Activated CD8-positive, alpha-beta memory T cell treated with anti-CD3 and anti-CD28 coated beads for 36 hours (primary cell): ENCODE data around the gene SLC25A21. TPM values are rescaled to one million over a fixed set of nuclear protein-coding genes. Genes with fewer than 3 reads are reported as not detected.
"Not testable (repeated sequence)": the region's sequence is repeated elsewhere in the genome, so short reads cannot be mapped to it uniquely, and the experiment has no call there.

Source experiments
- CTCF ChIA-PET: fragments of 350-600 bp; sonication (Branson Sonifier 250); formaldehyde crosslinking; loops from one replicate; lab custom pipeline; 2021; ENCODE audit warnings: antibody characterized with exemption; lab: Charles Lee
- POLR2A ChIA-PET: fragments of 350-600 bp; sonication (Branson Sonifier 250); formaldehyde crosslinking; loops from one replicate; lab custom pipeline; 2021; ENCODE audit warnings: antibody characterized with exemption; lab: Charles Lee
- total RNA-seq, 2 experiments: library from RNA; stranded (reverse); gene quantifications; one replicate each; pipeline ENCODE4 v1.2.3, GENCODE V29; 2021

Gene SLC25A21
- total RNA-seq, 2 experiments from 2014 or later, result not detected

DNA sequence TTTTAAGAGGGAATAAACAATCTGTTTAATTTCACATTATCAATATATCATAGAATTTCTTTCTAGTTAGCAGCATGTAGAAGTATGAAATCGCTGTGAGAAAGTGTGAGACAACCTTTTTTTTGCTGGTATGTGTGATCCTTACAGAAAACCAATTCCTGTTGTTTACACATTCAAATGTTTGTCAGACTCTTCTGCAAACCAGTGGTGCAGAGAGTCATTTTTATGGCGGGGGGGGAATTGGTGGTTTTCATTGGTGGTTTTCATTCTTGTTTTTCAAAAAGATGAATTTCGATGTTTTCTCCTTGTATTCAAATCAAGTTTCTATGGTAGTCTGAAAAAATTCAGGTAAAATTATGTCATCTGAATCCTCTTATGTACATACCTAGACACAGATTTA is 57.8 kb downstream of the SLC25A21 start:
- CTCF ChIA-PET, result no interaction called here
- POLR2A ChIA-PET, result no interaction called here

DNA sequence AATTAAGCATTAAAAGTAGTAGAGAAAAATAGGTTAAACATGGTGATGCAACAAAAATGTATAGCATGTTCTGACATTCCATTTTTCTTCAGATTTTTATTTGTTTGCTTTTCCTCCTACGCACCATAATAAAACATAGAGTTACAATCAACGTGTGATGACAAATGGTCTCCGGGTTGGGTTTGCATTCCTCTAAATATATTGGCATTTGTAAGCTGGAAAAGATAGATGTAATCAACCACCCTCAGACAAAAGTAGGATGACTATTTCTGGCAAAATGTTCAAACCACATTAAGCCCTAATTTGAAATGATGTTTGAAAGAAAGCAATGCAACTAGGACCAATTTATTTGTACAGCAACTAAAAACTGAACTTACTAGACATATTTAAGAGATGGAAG is 58.4 kb downstream of the SLC25A21 start:
- POLR2A ChIA-PET, result no interaction called here
- CTCF ChIA-PET, result no interaction called here

DNA sequence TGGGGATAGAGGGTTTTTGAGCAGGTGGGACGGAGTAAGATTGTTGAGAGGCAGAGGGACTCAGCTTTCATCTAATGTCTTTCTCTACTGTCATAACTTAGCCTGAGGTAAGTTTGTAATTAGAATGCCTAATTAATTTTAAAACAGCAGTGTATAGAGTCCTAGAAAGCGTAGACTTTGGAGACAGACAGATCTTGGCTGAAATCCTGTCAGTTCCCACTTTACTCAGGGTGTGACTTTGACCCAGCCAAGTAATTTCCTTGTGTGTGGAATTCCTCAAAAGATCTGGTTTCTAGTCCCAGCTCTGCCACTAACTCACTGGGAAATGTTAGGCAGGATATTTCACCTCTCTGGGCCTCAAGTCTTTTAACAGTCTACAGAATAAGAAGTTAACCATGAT is 74.3 kb downstream of the SLC25A21 start:
- POLR2A ChIA-PET, result no interaction called here
- CTCF ChIA-PET, result no interaction called here

DNA sequence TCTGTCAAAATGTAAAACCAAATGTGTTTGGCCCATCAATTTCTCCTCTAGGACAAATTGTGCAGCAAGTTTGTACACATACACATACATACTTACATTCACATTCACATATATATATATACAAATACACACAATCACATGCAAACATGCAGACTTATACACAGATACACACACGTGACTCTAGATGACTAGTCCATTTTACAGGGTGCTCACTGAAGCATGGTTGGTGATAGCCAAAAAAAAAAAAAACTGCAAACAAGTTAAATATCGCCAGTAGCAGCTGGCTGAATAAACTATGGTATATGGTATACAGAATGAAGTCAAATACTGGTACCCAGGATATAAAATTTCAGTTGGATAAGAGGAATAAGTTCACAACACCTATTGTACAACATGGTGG is 77.9 kb downstream of the SLC25A21 start:
- CTCF ChIA-PET, result no interaction called here
- POLR2A ChIA-PET, result no interaction called here

DNA sequence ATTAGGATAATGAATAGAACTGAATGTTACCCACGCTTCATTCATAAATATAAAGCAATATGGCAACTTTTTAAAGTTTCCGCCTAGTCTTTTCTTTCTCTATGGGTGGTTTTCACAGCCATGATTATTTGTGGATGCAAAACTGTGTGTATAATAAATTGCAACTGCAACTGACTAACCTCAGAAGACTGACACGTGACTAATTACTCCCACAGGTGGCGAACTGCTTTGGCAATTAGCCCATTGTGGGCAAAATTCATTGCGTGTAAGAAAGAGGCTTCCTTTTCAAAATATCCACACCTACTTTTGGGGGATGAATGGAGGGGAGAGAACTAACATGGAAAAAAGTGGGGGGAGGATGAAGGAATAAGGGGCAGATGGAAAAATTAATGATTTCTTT is 79.0 kb downstream of the SLC25A21 start:
- CTCF ChIA-PET, result no interaction called here
- POLR2A ChIA-PET, result no interaction called here

DNA sequence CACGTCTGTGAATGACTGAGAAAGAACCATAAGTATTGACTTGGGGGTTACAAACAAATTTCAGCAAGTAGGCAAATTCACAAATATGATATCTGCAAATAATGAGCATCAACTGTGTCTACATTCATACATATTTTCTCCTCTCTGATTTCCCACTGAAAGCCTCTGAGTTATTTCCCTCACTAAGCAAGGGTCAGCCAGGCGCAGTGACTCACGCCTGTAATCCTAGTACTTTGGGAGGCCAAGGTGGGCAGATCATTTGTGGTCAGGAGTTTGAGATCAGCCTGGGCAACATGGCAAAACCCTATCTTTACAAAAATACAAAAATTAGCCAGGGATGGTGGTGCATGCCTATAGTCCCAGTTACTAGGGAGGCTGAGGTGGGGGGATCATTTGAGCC is 80.8 kb downstream of the SLC25A21 start:
- ChIA-PET POLR2A (no interaction called here), CTCF (no interaction called here)

DNA sequence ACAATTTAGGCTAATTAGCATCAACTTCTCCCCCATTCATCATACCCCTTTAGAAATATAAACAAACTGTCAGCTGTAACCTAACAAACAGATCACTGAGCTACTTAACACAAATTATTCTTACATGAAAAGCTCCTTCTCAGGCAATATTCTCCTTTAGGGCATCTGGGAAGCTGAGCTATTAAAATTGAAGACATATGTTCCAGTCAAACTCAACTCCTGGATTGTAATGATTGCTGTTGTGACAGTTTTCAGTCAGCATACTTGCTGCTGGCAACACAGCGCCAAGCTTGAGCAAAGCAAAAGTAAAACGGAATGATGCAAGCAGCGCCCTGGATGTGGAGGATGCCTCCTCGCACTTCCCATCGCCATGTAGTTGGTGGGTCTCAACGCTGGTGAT is 82.4 kb downstream of the SLC25A21 start:
- ChIA-PET POLR2A (no interaction called here), CTCF (no interaction called here)

DNA sequence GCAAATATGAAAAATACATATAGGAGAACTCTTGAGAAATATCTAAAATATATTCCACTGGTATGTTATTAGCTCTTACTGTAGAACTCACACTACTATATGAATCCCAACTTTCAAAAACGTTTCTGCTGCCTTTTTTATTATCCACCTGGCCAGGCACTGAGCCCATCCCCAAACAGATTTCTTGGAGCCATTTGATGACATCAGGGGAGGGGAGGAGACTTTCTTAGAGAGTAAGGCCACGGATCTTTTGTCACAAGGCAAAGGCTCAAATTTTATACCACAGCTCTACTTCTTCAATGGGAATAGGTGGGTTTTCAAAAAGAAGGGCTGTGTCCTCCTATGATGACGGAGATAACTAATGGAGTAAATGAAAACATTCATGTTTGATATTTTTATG is 83.0 kb downstream of the SLC25A21 start:
- POLR2A ChIA-PET, result no interaction called here
- CTCF ChIA-PET, result no interaction called here

DNA sequence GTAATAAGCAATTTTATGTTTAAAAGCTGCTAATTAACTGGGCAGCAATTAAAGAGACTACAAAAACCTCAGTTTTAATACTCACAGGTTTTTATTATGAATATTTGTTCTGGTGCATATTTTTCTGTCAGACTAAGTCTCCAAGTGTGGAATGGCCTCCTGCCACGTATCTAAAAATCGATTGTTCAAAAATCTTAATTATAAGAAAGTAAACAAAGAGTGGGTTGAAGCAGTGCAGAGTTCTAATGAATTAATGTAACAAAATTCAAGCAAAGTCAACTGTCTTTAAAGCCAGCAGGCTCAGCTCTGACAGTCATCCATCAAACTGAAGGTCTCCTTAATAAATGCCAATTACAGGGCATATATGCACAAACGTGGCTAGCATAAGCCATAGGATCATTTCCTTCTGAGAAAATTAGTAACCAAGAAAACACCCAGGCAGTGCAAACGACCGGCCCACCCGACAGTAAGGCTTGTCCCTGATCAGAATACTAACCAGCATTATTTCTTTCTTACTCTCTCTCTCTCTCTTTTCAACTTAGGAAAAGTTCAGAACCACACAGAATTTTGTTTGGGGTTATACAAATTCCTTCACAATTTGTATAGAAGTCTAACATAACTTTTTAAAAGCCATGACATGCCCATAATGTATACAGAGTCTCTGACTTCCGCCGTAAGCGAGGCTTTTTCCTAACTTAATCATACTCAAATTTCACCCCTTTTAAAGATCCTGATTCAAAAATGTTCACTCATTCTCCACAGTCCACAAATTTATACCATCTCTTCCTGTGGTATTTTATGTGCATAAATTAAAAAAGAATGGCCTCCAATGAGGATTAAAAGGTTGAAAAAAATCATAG is 83.8 kb downstream of the SLC25A21 start:
- ChIA-PET CTCF (no interaction called here), POLR2A (no interaction called here)

DNA sequence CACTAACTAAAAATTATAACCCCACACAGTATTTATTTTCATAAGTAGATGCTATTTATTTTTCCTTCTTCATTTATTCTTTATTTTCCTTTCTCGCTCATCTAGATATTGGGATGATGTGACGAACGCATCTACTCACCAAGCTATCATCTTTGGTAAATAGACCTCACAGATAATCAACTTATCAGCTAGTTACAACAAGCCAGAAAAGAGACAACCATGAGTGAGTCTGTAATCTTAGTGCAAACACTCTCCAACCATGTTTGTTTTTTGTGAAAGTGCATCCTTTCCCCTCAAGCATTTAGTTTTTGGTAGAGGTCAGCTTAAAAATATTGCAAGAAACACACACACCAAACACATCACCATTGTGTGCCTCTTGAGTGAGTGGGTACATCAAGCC is 84.9 kb downstream of the SLC25A21 start:
- CTCF ChIA-PET, result no interaction called here
- POLR2A ChIA-PET, result no interaction called here

DNA sequence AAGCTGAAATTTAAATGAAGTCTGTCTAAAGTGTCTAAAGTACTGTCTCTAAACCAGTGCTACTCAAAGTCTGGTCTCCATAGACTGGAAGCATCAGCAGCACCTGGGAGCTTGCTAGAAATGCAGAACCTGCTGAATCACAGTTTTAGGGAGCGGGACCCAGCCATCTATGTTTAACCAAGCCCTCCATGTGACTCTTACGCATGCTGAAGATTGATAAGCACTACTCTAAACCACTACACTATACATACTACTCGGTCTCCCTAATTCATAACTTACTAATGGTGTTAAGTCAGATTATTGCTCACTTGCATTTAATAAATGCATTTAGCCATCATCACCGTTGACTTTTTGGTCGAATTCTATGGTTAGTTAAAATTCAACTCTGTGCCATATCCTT is 88.8 kb downstream of the SLC25A21 start:
- ChIA-PET POLR2A (no interaction called here), CTCF (no interaction called here)

DNA sequence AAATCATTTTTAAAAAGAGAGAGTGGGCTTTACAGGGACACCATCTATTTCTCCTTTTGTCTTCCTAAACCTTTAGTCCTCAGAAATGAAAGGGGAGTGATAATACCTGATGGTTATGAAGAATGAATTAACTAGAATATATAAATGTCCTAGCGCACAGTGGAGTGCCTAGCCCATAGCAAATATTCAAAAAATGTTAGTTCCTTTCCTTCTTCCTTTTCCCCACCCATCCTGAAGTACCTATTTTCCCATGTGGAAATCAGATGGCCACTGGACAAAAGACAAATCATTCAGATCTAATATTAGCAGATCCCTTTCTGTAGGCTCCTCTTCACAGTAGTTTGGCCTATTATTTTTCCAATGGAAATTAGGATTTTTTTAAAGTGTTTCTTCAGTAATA is 90.0 kb downstream of the SLC25A21 start:
- POLR2A ChIA-PET, result no interaction called here
- CTCF ChIA-PET, result no interaction called here

DNA sequence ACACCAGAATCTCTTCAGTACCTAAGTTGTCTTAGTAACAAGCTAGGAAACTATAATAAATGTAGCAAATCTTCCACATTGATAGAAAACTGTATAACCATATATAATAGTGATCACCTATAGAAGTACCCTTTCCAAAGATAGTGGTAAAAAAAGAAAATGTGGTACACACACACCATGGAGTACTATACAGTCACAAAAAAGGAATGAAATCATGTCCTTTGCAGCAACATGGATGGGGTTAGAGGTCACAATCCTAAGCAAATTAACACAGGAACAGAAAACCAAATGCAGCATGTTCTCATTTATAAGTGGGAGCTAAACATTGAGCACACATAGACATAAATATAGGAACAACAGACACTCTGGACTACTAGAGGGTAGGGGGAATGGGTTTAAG is 90.5 kb downstream of the SLC25A21 start:
- POLR2A ChIA-PET, result no interaction called here
- CTCF ChIA-PET, result no interaction called here

DNA sequence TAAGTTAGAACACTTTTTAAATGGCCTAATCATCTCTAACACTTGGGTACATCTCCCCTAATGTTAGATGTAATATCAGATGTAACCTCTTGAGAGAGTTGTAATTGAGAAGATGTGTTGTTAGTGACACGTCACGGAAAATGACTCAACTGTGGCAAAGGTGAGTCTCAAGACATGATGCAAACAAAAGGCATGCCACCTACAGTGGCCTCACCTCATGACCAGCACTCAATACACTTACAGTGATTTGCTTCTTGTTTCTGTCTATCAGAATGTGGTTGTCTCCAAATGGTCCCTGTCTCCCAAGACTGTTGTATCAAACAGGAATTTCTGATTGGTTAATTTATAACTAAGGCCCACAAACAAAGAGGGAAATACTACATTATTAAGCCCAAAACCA is 91.2 kb downstream of the SLC25A21 start:
- CTCF ChIA-PET, result no interaction called here

DNA sequence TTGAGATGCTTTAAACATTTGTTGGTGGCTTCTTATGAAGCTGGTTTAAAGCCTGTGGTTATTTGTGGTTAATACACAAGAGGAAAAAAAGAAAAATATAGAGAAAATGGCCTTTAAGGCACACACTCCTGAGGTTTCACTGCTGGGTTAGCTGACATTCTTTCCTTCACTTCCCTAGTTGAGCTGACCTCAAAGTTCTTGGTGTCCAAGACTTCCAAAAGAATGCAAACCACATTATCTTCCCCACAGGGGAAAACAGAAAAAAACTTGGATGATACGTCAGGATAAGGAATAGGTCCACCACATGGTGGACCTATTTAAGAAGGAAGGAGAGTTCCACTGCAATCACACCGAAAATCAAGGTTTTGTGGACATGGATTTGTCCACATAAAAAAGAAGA is 94.3 kb downstream of the SLC25A21 start:
- CTCF ChIA-PET, result no interaction called here
- POLR2A ChIA-PET, result no interaction called here

More for the DNA sequence above, 91.2 kb downstream of the SLC25A21 start:
- POLR2A ChIA-PET, result no interaction called here

DNA sequence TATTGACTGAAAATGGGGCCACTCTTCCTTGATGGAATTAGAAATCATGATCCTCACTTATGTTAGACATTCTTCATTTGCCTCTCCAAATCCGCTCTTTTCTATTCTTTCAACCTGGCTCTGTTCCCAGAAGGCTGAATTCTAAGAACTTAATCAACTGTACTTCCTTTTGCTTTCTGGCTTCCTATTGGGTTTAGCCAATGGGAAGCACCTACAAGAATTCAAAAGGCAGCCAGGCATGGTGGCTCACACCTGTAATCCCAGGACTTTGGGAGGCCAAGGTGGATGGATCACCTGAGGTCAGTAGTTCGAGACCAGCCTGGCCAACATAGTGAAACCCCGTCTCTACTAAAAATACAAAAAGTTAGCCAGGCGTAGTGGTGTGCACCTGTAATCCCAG is 98.1 kb downstream of the SLC25A21 start:
- POLR2A ChIA-PET, CTCF ChIA-PET: not testable (repeated sequence)

DNA sequence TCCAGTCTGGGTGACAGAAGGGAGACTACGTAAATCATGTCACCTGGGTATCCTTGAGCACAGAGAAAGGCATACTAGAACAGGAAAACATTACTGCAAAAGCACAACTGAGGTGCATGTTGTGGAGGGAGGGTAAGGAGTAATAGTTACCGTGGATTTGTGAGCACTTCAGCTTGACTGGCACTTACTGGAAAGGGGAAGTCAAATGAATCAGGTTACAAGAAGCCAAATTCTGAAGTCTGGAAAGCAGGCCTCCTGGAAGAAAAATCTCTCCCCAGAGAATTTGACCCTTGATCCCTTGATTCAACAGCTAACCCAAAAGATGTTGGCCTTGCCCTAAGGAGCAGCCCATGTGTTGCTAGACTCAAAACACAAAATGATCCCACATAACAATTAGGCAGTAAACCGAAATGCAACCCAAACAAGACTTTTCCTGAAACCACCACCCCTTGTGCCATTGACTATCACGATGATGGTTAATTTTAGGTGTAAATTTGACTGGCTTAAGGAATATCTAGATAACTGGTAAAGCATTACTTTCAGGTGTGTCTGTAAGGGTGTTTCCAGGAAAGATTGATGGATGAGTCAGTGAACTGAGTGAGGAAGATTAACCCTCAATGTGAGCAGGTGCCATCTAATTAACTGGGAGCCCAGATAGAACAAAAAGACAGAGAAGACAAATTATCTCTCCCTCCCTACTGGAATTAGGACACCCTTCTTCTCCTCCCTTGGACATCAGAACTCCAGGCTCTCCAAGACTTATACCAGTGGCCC is 108.8 kb downstream of the SLC25A21 start:
- POLR2A ChIA-PET, result no interaction called here
- CTCF ChIA-PET, result no interaction called here

DNA sequence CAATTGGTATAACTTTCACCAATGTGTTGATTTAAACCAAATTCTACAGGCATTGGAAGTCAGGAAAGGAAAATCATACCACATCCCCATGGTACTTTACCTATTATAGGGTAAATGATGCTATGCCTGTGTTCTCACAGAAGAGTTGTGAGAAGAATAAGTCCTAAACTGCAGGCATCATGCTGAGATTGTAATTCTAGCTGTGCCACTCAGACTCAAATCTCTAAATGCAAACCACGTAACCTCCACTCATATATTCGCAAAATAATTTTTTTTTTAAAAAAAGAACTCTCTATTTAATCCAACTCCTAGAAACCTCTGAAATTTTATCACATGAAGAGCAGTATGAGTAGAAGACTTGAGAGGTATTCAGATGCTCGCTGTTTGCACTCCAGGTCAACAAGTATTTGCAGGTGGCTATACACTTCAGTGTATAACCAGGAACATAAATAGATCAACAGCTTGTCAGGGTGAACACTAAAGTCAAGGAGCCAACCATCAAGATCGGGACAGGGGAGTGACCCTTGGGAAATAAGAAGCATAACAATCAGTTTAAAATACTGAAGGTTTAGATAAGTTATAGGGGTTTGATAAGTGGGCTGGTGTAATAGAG is 110.1 kb downstream of the SLC25A21 start:
- POLR2A ChIA-PET, result no interaction called here
- CTCF ChIA-PET, result no interaction called here

DNA sequence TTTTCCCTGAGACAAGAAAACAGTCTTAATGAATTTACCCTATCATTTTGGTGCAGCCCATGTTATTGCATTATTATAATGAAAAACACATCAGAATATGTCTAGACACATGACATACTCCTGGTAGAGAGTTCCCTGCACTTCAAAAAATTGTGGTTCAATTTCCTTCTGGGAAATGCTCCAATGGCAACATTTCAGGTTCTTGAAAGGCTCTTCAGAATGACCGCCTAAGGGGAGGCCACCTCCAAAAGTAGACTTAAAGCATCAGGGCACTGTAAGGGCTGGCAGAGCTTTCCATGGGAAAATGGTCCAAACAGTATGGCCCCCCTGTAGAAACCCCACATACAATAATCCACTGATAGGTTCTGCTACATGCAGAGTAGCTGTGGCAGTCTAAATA is 110.7 kb downstream of the SLC25A21 start:
- ChIA-PET POLR2A (no interaction called here), CTCF (no interaction called here)

DNA sequence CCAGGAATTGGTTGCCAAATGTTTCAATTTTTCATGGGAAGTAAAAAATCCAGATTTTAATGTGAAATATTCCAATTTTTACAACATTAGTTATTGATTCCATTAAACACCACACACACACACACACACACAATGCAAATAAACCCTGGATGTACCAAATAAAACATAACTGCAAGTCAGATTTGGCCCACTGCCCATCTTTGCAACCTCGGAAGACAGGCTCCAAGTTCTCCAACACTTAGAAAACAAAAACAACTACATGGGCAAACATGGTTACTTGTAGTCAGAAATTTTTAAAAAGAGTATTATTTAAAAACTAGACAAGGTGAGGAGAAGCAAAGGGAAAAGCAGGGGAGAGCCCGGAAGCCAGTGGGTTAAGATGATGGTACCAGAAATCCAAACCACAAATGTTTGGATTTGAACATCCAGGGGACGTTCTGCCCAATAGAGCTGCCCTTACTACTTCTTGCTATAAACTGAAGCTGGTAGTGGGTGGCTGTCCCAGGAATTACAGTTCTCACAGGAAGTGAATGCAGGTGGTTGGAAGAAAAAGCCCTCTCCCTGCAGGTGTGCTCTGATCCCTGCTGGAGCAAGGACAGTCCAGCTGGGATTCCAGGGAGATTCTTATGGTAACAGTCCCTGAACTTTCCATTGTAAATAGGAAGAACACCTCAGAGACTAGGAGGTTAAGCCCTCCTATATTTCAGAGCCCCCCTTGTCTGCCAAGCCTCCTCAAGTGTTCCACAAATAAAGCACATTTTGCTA is 111.7 kb downstream of the SLC25A21 start:
- POLR2A ChIA-PET, result no interaction called here
- CTCF ChIA-PET, result no interaction called here
